A549 (cell line): ENCODE results near the gene C5AR1. TPM values are rescaled to one million over a fixed set of nuclear protein-coding genes. Genes with fewer than 3 reads are reported as not detected.
"Not testable (repeated sequence)": the region's sequence is repeated elsewhere in the genome, so short reads cannot be mapped to it uniquely, and the experiment has no call there.

ENCODE experiments used
- ATAC-seq, 2 experiments: fragments of 200-7000 bp in 1 of 2; fragments of >200 bp in 1 of 2; cut with Nextera tagmentation in 1 of 2; cut with Tn5 transposase in 1 of 2; 3 replicates each; pipeline versions ENCODE4 v1.8.0 to v1.9.1; 2018 to 2020; ENCODE audit warnings: mild to moderate bottlenecking in 1 of 2, moderate library complexity in 1 of 2
- CTCF ChIA-PET: fragments of 300-600 bp; sonication (Branson Sonifier 250); formaldehyde crosslinking; extraction: SDS; loops from one replicate; lab custom pipeline; 2021; ENCODE audit warnings: antibody characterized with exemption, inconsistent platforms; lab: Yijun Ruan, JAX
- POLR2A ChIA-PET: fragments of 350-600 bp; formaldehyde crosslinking; extraction: SDS; loops from one replicate; lab custom pipeline; 2021; ENCODE audit warnings: antibody characterized with exemption, inconsistent platforms; lab: Yijun Ruan, JAX
- DNase-seq, 2 experiments: peaks; one replicate each; pipeline versions ENCODE4 v3.0.0 to v3.0.0-alpha.2; 2011 to 2016; ENCODE audit warnings: low read depth in 1 of 2, low spot score in 1 of 2
- FAIRE-seq: peaks from 2 replicates; lab custom pipeline; 2011; peaks lifted over from hg19 to GRCh38; lab: Jason Lieb, UNC
- H3K27ac ChIP-seq, 2 experiments: fragments of >200 bp; sonication (Bioruptor Twin); formaldehyde crosslinking; 3 replicates each; pipeline ENCODE4 v1.5.1; 2016 to 2017
- H3K4me1 ChIP-seq: fragments of >200 bp; sonication (Bioruptor Twin); formaldehyde crosslinking; 3 replicates; pipeline ENCODE4 v1.6.1; 2016
- H3K4me2 ChIP-seq: fragments of >200 bp; sonication (Bioruptor Twin); formaldehyde crosslinking; 3 replicates; pipeline ENCODE4 v1.6.1; 2016
- H3K4me3 ChIP-seq: fragments of >200 bp; sonication (Bioruptor Twin); formaldehyde crosslinking; 3 replicates; pipeline ENCODE4 v1.5.1; 2016
- H3K9me3 ChIP-seq: fragments of >200 bp; sonication (Bioruptor Twin); formaldehyde crosslinking; 3 replicates; pipeline ENCODE4 v1.6.1; 2016
- CEBPB ChIP-seq, 2 experiments: fragments of >200 bp in 1 of 2; sonication (Bioruptor Twin) in 1 of 2; formaldehyde crosslinking in 1 of 2; IDR thresholded peaks; 2 replicates each; pipeline ENCODE4 v1.6.1; 2012 to 2016
- EHMT2 ChIP-seq: fragments of 200-600 bp; sonication (generic); IDR thresholded peaks from 2 replicates; pipeline ENCODE4 v1.6.1; 2016; ENCODE audit warnings: antibody characterized with exemption, low read depth, mild to moderate bottlenecking, moderate library complexity
- FOSL2 ChIP-seq, 2 experiments: fragments of 450-650 bp in 1 of 2; fragments of >200 bp in 1 of 2; sonication (Bioruptor Twin) in 1 of 2; formaldehyde crosslinking; IDR thresholded peaks; 2 replicates each; pipeline versions ENCODE4 v1.5.0 to v1.6.1; 2016 to 2020; ENCODE audit warnings: mild to moderate bottlenecking in 1 of 2, moderate library complexity in 1 of 2
- GATA3 ChIP-seq: IDR thresholded peaks from 2 replicates; pipeline ENCODE4 v1.6.1; 2012; ENCODE audit warnings: borderline replicate concordance
- HMGXB4 ChIP-seq: fragments of 250-450 bp; sonication (Bioruptor Pico); IDR thresholded peaks from 2 replicates; pipeline ENCODE4 v1.5.0; 2021; ENCODE audit warnings: mild to moderate bottlenecking, moderate library complexity, borderline replicate concordance
- KDM5A ChIP-seq: fragments of 200-600 bp; sonication (generic); IDR thresholded peaks from 2 replicates; pipeline ENCODE4 v1.6.1; 2016; ENCODE audit warnings: antibody characterized with exemption, mild to moderate bottlenecking
- POLR2A ChIP-seq: IDR thresholded peaks from 2 replicates; pipeline ENCODE4 v1.6.1; 2012; ENCODE audit warnings: mild to moderate bottlenecking, low read length
- RAD21 ChIP-seq, 2 experiments: fragments of >200 bp in 1 of 2; sonication (Bioruptor Twin) in 1 of 2; formaldehyde crosslinking in 1 of 2; IDR thresholded peaks in 1 of 2; conservative IDR thresholded peaks in 1 of 2; 2 replicates in 1 of 2; 3 replicates in 1 of 2; pipeline ENCODE4 v1.6.1; 2012 to 2018; ENCODE audit warnings: inconsistent platforms in 1 of 2
- REST ChIP-seq: fragments of 200-600 bp; sonication (generic); IDR thresholded peaks from 2 replicates; pipeline ENCODE4 v1.6.1; 2016; ENCODE audit warnings: antibody characterized with exemption, mild to moderate bottlenecking, moderate library complexity
- SMC3 ChIP-seq: fragments of >200 bp; sonication (Bioruptor Twin); formaldehyde crosslinking; IDR thresholded peaks from 3 replicates; pipeline ENCODE4 v1.6.1; 2018; ENCODE audit warnings: inconsistent platforms
- TFCP2L1 ChIP-seq: fragments of 250-450 bp; sonication (Bioruptor Pico); IDR thresholded peaks from 2 replicates; pipeline ENCODE4 v1.5.0; 2021; ENCODE audit warnings: mild to moderate bottlenecking
- TP53 ChIP-seq: fragments of 250-450 bp; sonication (Bioruptor Pico); IDR thresholded peaks from 2 replicates; pipeline ENCODE4 v1.5.0; 2021; ENCODE audit warnings: mild to moderate bottlenecking, moderate library complexity
- USF2 ChIP-seq: fragments of 450-650 bp; IDR thresholded peaks from 2 replicates; pipeline ENCODE4 v1.6.1; 2014; ENCODE audit warnings: antibody characterized with exemption
- ZFP36 ChIP-seq: fragments of 450-650 bp; IDR thresholded peaks from 2 replicates; pipeline ENCODE4 v1.6.1; 2014; ENCODE audit warnings: borderline replicate concordance; ENCODE audit not compliant: partially characterized antibody
- WGBS: methylation state at CpG from one replicate; pipeline ENCODE4 v1.1.6; 2017; ENCODE audit errors: missing lambda C conversion rate; 5-methylcytosine and 5-hydroxymethylcytosine counted together
- polyA plus RNA-seq, 4 experiments: library from polyadenylated mRNA; depleted of rRNA in 3 of 4; stranded (reverse); fragments of >200 nt; fragmentation: RNase III in 1 of 4; extraction: RNeasy Plus Mini Kit Qiagen cat#74134 plus additional on column Dnase treatment in 1 of 4; gene quantifications; 2 replicates in 3 of 4; 3 replicates in 1 of 4; pipeline ENCODE4 v1.2.3, GENCODE V29; 2011 to 2017
- TF ChIP-seq, protein P1 (sequence below): fragments of >200 bp; sonication (Bioruptor Twin); formaldehyde crosslinking; IDR thresholded peaks from 3 replicates; pipeline ENCODE4 v1.6.1; 2016
- TF ChIP-seq, protein P2 (sequence below): fragments of >200 bp; sonication (Bioruptor Twin); formaldehyde crosslinking; IDR thresholded peaks from 3 replicates; pipeline ENCODE4 v1.5.1; 2016

C5AR1 gene
- polyA plus RNA-seq, 2 of the 4 experiments (the other 2 are of a cell fraction) = 1.6 to 3.4 TPM

DNA sequence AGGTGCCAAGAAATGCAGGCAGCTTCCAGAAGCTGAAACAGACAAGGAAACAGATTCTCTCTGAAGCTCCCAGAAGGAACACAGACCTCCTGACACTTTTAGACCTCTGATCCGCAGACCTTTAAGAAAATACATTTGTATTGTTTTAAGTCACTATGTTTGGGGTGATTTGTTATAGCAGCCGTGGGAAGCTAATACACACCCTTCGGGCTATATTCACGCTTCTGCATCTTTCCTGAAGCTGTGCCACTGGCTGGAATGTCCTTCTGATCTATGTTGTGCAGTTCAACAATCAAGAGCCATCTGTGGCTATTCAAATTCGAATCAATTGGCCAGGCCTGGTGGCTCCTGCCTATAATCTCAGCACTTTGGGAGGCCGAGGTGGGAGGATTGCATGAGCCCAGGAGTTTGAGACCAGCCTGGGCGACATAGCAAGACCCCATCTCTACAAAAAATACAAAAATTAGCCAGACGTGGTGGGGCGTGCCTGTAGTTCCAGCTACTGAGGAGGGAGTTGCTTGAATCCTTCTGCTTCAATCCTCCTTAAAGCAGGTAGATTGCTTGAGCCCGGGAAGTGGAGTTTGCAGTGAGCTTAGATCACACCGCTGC lies 33.6 kb downstream of the C5AR1 start (continued):
- TF ChIP-seq HMGXB4 (CRISPR knock-in tag) = no peak
- no peak for TF ChIP-seq REST
- TF ChIP-seq GATA3 = no peak

DNA sequence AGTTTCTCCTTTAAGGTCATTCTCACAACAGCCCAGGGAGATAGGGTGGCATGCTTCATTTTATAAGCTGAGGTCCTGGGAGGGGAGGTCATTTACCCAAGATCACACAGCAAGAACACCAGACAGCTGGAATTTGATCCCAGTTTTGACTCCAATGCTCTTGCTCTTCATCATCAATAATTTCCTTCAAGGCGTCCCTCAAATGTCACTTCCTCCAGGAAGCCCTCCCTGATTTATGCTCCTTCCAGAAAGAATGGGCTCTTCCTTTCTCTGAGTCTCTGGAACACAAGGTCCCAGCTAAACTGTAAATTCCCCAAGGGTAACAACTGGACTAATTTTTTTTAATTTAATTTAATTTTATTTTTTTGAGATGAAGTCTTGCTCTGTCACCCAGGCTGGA lies 34.8 kb downstream of the C5AR1 start:
- H3K27ac ChIP-seq = no peak overlapping the region
- 0 out of 3 replicates have a peak, but pooled peaks cover 3% of the 10 kb centered on the region for H3K4me1 ChIP-seq
- DNase-seq (no peak), FAIRE-seq (no peak), ATAC-seq (no peak)
- H3K4me2 ChIP-seq = no peak overlapping the region
- ChIA-PET CTCF (interaction anchor here (0.8 to 3.0 kb wide), 13 partner anchors 10 to 84 kb away, joined by 3 to 20 read pairs (median 3); partner anchors contain the start of gene C5AR1), POLR2A (no interaction called here)
- WGBS = 88% methylated on average over 1 of the region's 1 CpG
- H3K9me3 ChIP-seq = no peaks in the 10 kb centered on the region
- TF ChIP-seq KDM5A = no peak
- no peak for TF ChIP-seq EHMT2
- TF ChIP-seq ZFP36 = peak; percentile 95
- no peak overlapping the region for H3K4me3 ChIP-seq

GRCh38 chr19:47346024-47346423 lies 36.4 kb downstream of the C5AR1 start:
- CTCF ChIA-PET = interaction anchor here (0.7 to 4.8 kb wide), 6 partner anchors 9 to 51 kb away, joined by 3 to 73 read pairs (median 8); no protein-coding TSS in a partner anchor
- WGBS = 84% methylated on average over 6 of the region's 6 CpGs

GRCh38 chr19:47348819-47349795 lies 39.4 kb downstream of the C5AR1 start, which contains the start of gene DHX34:
Gene DHX34 (plus strand): TSS chr19:47349315. CDS start chr19:47353031, 3,716 bp downstream.
- peak within 1 kb of the TSS; percentile 88 to 92 for H3K27ac ChIP-seq
- DNase-seq = peak; percentile 100
- ChIA-PET CTCF (interaction anchor here (0.5 to 7.0 kb wide), 58 partner anchors 10 to 598 kb away, joined by 3 to 117 read pairs (median 4); partner anchors contain the start of genes C5AR1, C5AR2, INAFM1 and KPTN), POLR2A (interaction anchor here (0.5 to 2.0 kb wide), 28 partner anchors 8 to 379 kb away, joined by 3 to 21 read pairs (median 4); partner anchors contain the start of genes CCDC9, INAFM1, NAPA and SAE1)
- H3K4me1 ChIP-seq = peaks cover 22% of the 10 kb centered on the region
- FAIRE-seq = peak; percentile 84
- WGBS = 5% methylated on average over 56 of the region's 63 CpGs
- peak within 1 kb of the TSS; percentile 74 for H3K4me2 ChIP-seq
- peak; percentile 97 to 98 for ATAC-seq
- H3K4me3 ChIP-seq = peak within 1 kb of the TSS; percentile 74
- H3K9me3 ChIP-seq = no peaks in the 10 kb centered on the region
- no peak; the same call in 1 of the 2 replicates for TF ChIP-seq TP53 (CRISPR knock-in tag)
- TF ChIP-seq, protein P1, sequence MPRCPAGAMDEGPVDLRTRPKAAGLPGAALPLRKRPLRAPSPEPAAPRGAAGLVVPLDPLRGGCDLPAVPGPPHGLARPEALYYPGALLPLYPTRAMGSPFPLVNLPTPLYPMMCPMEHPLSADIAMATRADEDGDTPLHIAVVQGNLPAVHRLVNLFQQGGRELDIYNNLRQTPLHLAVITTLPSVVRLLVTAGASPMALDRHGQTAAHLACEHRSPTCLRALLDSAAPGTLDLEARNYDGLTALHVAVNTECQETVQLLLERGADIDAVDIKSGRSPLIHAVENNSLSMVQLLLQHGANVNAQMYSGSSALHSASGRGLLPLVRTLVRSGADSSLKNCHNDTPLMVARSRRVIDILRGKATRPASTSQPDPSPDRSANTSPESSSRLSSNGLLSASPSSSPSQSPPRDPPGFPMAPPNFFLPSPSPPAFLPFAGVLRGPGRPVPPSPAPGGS = peak; percentile 52; the same call in 1 of the 3 replicates
- peak; percentile 45; the same call in 1 of the 2 replicates for TF ChIP-seq TFCP2L1 (CRISPR knock-in tag)
- peak; percentile 91 for TF ChIP-seq POLR2A
- peak; percentile 79 for TF ChIP-seq USF2
- TF ChIP-seq CEBPB (IDR thresholded peaks at IDR 0.05) = peak in 1 of 2 experiments; percentile 22; a peak in 1 of 4 replicates
- TF ChIP-seq, protein P2, sequence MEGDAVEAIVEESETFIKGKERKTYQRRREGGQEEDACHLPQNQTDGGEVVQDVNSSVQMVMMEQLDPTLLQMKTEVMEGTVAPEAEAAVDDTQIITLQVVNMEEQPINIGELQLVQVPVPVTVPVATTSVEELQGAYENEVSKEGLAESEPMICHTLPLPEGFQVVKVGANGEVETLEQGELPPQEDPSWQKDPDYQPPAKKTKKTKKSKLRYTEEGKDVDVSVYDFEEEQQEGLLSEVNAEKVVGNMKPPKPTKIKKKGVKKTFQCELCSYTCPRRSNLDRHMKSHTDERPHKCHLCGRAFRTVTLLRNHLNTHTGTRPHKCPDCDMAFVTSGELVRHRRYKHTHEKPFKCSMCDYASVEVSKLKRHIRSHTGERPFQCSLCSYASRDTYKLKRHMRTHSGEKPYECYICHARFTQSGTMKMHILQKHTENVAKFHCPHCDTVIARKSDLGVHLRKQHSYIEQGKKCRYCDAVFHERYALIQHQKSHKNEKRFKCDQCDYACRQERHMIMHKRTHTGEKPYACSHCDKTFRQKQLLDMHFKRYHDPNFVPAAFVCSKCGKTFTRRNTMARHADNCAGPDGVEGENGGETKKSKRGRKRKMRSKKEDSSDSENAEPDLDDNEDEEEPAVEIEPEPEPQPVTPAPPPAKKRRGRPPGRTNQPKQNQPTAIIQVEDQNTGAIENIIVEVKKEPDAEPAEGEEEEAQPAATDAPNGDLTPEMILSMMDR = peak; percentile 97
- no peak for TF ChIP-seq FOSL2 (IDR thresholded peaks at IDR 0.05)
- TF ChIP-seq FOSL2 (CRISPR knock-in tag; IDR thresholded peaks at IDR 0.05) = no peak
- peak in 1 of 2 experiments; percentile 45; a peak in 2 of 5 replicates for TF ChIP-seq RAD21 (conservative IDR thresholded peaks at IDR 0.05 in 1 of 2, IDR thresholded peaks at IDR 0.05 in 1 of 2)
- peak; percentile 53; the same call in 2 of the 3 replicates for TF ChIP-seq SMC3

More at GRCh38 chr19:47346024-47346423, 36.4 kb downstream of the C5AR1 start:
- peaks cover 14% of the 10 kb centered on the region for H3K4me1 ChIP-seq
- H3K9me3 ChIP-seq, ATAC-seq, H3K4me3 ChIP-seq, H3K4me2 ChIP-seq, POLR2A ChIA-PET, H3K27ac ChIP-seq, DNase-seq, FAIRE-seq: not testable (repeated sequence)
